GM19324 (cell line): ENCODE measurements around the gene UBE4B.

Source experiments
- ATAC-seq: cut with Tn5 transposase; IDR thresholded peaks from one replicate; pipeline ENCODE4 v1.9.1; 2021; ENCODE audit warnings: mild to moderate bottlenecking, moderate library complexity; ENCODE audit not compliant: unreplicated experiment, low FRiP score

UBE4B gene

GRCh38 chr1:10168912-10169514, 136.3 kb downstream of the UBE4B start:
- ATAC-seq: no peak

- no peak for ATAC-seq
These were observed 137.4 kb downstream of the UBE4B start for GRCh38 chr1:10170239-10170574.

GRCh38 chr1:10171105-10171767, 138.5 kb downstream of the UBE4B start:
- no peak for ATAC-seq

DNA sequence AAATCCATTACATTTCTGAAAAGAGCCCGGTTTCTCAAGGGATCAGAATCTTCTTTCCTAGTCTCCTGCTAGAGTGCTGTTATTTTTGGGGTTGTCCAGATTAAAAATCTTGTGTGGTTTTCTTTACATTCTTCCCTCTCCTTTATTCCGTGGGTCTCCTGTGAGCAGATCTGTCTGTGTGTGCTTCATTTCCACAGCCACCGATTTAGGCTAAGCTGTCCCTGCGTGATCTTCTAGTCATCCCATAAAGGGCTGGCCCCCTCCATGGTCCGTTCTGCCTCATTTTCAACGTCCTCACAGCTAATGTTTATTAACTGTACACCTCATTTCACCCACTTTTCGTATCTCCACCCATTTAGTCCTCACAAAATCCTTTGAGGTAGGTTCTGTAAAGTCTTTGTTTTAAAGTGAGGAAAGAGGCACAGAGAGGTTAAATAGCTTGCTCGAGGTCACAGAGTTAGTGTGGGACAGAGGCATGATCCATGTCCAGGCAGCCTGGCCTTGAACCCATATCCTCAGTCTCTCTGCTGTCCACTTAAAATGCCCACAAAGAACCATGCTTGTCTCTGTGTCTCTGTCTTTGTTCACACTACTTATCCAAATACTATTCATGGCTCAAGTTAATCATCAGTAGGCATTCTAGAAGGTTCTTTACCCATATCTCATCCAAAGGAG, 139.4 kb downstream of the UBE4B start:
- ATAC-seq: no peak

GRCh38 chr1:10173582-10173981, 140.8 kb downstream of the UBE4B start:
- no peak for ATAC-seq

GRCh38 chr1:10177876-10178275, 145.1 kb downstream of the UBE4B start:
- no peak for ATAC-seq

- ATAC-seq: no peak
These were observed 146.0 kb downstream of the UBE4B start for GRCh38 chr1:10178597-10179405.

- no peak for ATAC-seq
These were observed 146.8 kb downstream of the UBE4B start for GRCh38 chr1:10179406-10180091.

- no peak for ATAC-seq
These were observed 148.4 kb downstream of the UBE4B start for GRCh38 chr1:10181154-10181553.

- ATAC-seq: no peak
These were observed 153.0 kb downstream of the UBE4B start for GRCh38 chr1:10185759-10186158.

DNA sequence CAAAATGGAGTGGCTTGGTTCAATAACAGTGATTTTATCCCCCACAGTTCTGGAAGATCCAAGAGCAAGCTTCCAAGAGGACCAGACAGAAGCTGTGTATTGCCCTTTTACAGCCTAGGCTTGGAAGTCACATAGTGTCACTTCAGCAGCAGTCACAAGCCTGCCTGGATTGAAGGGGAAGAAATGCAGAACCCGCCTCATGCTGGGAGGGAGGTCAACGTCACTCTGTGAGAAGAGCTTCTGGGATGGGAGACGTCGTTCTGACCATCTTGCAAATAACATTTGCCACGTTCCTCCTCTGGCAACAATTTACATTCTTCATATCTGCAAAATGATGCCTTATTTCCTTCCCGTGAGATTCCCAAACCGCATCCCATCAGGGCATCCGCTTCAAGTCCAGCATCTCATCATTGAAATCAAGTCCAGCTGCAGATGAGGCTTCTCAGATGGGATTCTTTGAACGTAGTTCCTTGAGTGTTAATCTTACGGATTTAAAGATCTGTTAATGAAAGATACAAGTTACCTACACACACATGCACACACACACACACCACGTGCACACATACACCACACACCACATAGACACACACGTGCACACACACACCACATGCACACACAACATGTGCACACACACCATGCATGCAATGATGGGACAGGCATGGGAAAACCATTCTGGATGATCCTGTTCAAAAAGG, 153.7 kb downstream of the UBE4B start:
- no peak for ATAC-seq

DNA sequence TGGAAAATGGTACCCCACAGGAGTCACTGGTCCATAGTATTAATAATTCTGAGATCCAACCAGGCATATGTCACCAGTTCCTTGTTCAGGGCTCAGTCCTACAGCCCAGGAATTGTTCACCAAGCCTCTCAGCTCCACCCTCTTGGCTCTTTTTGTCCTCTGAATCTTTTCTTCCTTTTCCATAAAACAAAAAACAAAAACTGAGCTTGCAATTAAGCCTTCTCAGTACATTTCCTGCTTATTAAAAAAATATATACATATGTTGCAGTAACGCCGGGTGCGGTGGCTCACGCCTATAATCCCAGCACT, 154.2 kb downstream of the UBE4B start:
- ATAC-seq: no peak

DNA sequence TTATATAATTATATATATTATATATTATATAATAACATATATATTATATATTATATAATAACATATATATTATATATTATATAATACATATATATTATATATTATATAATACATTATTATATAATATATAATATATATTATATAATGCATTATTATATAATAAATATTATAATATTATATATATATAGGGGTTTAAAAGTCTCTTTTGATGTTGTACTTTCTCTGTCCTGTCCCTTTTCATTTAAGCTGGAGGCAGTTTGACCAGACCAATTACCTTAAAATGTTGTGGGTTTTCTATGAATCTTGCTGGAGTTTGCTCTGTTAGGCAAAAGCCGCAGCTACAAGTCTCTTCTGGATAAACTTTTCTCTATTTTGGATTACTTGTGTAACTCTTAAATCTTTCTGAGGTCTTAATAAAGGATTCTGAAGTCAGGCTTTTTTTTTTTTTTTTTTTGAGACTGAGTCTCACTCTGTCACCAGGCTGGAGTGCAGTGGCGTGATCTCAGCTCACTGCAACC, 155.4 kb downstream of the UBE4B start:
- no peak for ATAC-seq

DNA sequence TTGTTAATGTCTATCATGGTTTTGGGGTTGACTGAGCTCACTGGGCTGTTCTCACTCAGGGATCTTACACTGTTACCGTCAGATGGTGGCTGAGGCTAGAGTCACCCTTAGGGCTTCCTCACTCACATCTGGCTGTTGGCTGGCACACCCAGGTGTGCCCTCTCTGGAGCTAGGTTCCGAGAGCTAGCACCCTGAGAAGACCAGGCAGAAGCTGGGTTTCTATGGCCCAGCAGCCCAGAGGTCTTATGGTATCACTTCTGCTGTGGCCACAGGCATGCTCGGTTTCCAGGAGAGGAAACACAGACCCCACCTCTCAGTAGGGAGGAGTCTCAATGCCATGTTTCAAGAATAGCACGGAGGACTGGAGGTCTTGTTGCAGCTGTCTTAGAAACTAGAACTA, 156.9 kb downstream of the UBE4B start:
- no peak for ATAC-seq

- ATAC-seq: no peak
These were observed 159.5 kb downstream of the UBE4B start for GRCh38 chr1:10192263-10192662.

- no peak for ATAC-seq
These were observed 160.5 kb downstream of the UBE4B start for GRCh38 chr1:10193288-10193687.

DNA sequence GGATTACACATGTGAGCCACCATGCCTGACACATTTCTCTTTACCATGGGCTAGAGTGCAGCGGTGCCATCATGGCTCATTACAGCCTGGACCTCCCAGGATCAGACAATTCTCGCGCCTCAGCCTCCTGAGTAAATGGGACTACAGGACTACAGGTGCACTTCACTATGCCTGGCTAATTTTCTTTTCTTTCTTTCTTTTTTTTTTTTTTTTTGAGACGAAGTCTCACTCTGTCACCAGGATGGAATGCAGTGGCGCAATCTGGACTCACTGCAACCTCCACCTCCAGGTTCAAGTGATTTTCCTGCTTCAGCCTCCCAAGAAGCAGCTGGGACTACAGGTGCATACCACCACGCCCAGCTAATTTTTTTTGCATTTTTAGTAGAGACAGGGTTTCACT, 162.8 kb downstream of the UBE4B start:
- ATAC-seq: no peak

DNA sequence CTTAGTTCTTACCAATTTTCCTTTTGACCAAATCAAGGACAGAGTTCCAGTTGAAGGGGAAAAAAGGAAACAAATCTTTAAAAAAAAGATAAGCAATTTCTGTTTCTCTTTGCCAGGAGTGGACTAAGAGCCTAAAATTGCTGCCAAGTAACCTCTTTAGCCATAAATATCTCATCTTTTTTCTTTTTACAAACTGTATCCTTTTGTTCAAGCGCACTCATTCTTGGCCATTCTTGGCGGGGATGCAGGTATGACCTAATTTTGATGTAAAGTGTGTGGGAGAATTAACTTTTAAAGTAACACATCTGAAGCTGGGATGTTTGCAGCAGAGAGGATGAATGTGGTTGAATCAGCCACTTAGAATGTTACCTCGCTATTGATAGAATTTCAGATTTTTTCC, 164.2 kb downstream of the UBE4B start:
- no peak for ATAC-seq

GRCh38 chr1:10200620-10201019, 167.9 kb downstream of the UBE4B start:
- ATAC-seq: no peak

- ATAC-seq: no peak
These were observed 171.4 kb downstream of the UBE4B start for GRCh38 chr1:10204003-10204642.
